NCI-H226 (cell line): Measurements from ENCODE around the gene PCDHGA8.
"Not testable (repeated sequence)": the region's sequence is repeated elsewhere in the genome, so short reads cannot be mapped to it uniquely, and the experiment has no call there.

Experiments used
- DNase-seq: peaks from one replicate; pipeline ENCODE4 v3.0.0-alpha.2; 2015

PCDHGA8 gene

GRCh38 chr5:141371572-141372475 lies 20.6 kb upstream of the PCDHGA8 start:
- no peak for DNase-seq

- DNase-seq: no peak
These were observed 18.6 kb upstream of the PCDHGA8 start, which contains the start of gene PCDHGA6 for GRCh38 chr5:141373673-141374317. TSS of gene PCDHGA6 (plus strand) at chr5:141373891. CDS start at chr5:141374084, 193 bp downstream.

- DNase-seq: no peak
These were observed 17.8 kb upstream of the PCDHGA8 start for GRCh38 chr5:141374627-141375026.

- DNase-seq: not testable (repeated sequence)
These were observed 16.8 kb upstream of the PCDHGA8 start for GRCh38 chr5:141375444-141376155.

GRCh38 chr5:141382469-141383294 lies 9.8 kb upstream of the PCDHGA8 start, which contains the start of gene PCDHGA7:
TSS of gene PCDHGA7 (plus strand) at chr5:141382742. CDS start at chr5:141382900, 158 bp downstream.
- DNase-seq: no peak

- DNase-seq: no peak
These were observed 9.1 kb upstream of the PCDHGA8 start for GRCh38 chr5:141383345-141383744.

GRCh38 chr5:141384471-141385267 lies 7.8 kb upstream of the PCDHGA8 start:
- no peak for DNase-seq

GRCh38 chr5:141387557-141388311 lies 4.7 kb upstream of the PCDHGA8 start, which contains the start of gene PCDHGB4:
TSS of gene PCDHGB4 (plus strand) at chr5:141387698. CDS start at chr5:141387885, 187 bp downstream.
- not testable (repeated sequence) for DNase-seq

GRCh38 chr5:141388661-141389060 lies 3.8 kb upstream of the PCDHGA8 start:
- DNase-seq: no peak

- DNase-seq: no peak
These were observed 3.0 kb upstream of the PCDHGA8 start for GRCh38 chr5:141389153-141390042.

- no peak for DNase-seq
These were observed 834 bp downstream of the PCDHGA8 start for GRCh38 chr5:141393267-141393666.

- not testable (repeated sequence) for DNase-seq
These were observed 2.2 kb downstream of the PCDHGA8 start for GRCh38 chr5:141394401-141395187.

- not testable (repeated sequence) for DNase-seq
These were observed 5.5 kb downstream of the PCDHGA8 start, which contains the start of gene PCDHGB5 for GRCh38 chr5:141397756-141398551. TSS of gene PCDHGB5 (plus strand) at chr5:141397947. CDS start at chr5:141398128, 181 bp downstream.

- DNase-seq: no peak
These were observed 6.2 kb downstream of the PCDHGA8 start for GRCh38 chr5:141398608-141399007.

- DNase-seq: no peak
These were observed 7.3 kb downstream of the PCDHGA8 start for GRCh38 chr5:141399555-141400258.

GRCh38 chr5:141402553-141403243 lies 10.3 kb downstream of the PCDHGA8 start, which contains the start of gene PCDHGA9:
TSS of gene PCDHGA9 (plus strand) at chr5:141402778. CDS start at chr5:141402953, 175 bp downstream.
- no peak for DNase-seq
